Liver (tissue), 9 donors: ENCODE measurements around the gene SLC2A1. TPM values are rescaled to one million over a fixed set of nuclear protein-coding genes. Genes with fewer than 3 reads are reported as not detected.

Source experiments
- DNase-seq: peaks from one replicate; pipeline ENCODE4 v3.0.0-alpha.2; 2017; ENCODE audit warnings: low spot score
- H3K27ac ChIP-seq, 2 donors: one replicate each; pipeline ENCODE4 v1.7.0; 2013; ENCODE audit warnings: inconsistent platforms in 2 of 2, low read length in 2 of 2, control low read depth in 1 of 2, low read depth in 1 of 2, mild to moderate bottlenecking in 1 of 2
- H3K27me3 ChIP-seq, 4 donors: one replicate each; pipeline versions ENCODE4 v1.6.1 to v1.7.0; 2013; ENCODE audit warnings: low read length in 3 of 4, inconsistent platforms in 1 of 4, mild to moderate bottlenecking in 1 of 4, moderate library complexity in 1 of 4; ENCODE audit not compliant: control insufficient read depth in 4 of 4, insufficient read depth in 4 of 4
- H3K36me3 ChIP-seq, 4 donors: one replicate each; pipeline versions ENCODE4 v1.6.1 to v1.7.0; 2013; ENCODE audit warnings: low read length in 3 of 4, mild to moderate bottlenecking in 3 of 4, low read depth in 1 of 4, moderate library complexity in 1 of 4; ENCODE audit not compliant: control insufficient read depth in 4 of 4, insufficient read depth in 3 of 4
- H3K4me1 ChIP-seq, 4 donors: one replicate each; pipeline versions ENCODE4 v1.6.1 to v1.7.0; 2013; ENCODE audit warnings: low read length in 3 of 4, mild to moderate bottlenecking in 3 of 4, moderate library complexity in 1 of 4; ENCODE audit not compliant: control insufficient read depth in 4 of 4, insufficient read depth in 4 of 4
- H3K4me3 ChIP-seq, 3 donors: one replicate each; pipeline versions ENCODE4 v1.6.1 to v1.7.0; 2013; ENCODE audit warnings: low read length in 3 of 3, control low read depth in 1 of 3, low read depth in 1 of 3, mild to moderate bottlenecking in 1 of 3
- H3K9ac ChIP-seq, 2 donors: one replicate each; pipeline ENCODE4 v1.7.0; 2013; ENCODE audit warnings: low read length in 2 of 2, mild to moderate bottlenecking in 2 of 2, moderate library complexity in 2 of 2, control low read depth in 1 of 2, low read depth in 1 of 2
- H3K9me3 ChIP-seq, 4 donors: one replicate each; pipeline versions ENCODE4 v1.6.1 to v1.7.0; 2013; ENCODE audit warnings: low read length in 3 of 4; ENCODE audit not compliant: control insufficient read depth in 4 of 4
- ATF3 ChIP-seq: IDR thresholded peaks from 2 replicates; pipeline ENCODE4 v1.6.1; 2016; ENCODE audit warnings: antibody characterized with exemption
- EGR1 ChIP-seq, 2 donors: IDR thresholded peaks; 2 replicates each; pipeline ENCODE4 v1.6.1; 2016 to 2018; ENCODE audit warnings: antibody characterized with exemption in 2 of 2, low read depth in 2 of 2
- FOXA1 ChIP-seq: IDR thresholded peaks from 2 replicates; pipeline ENCODE4 v1.6.1; 2016; ENCODE audit warnings: antibody characterized with exemption
- FOXA2 ChIP-seq: IDR thresholded peaks from 2 replicates; pipeline ENCODE4 v1.6.1; 2016; ENCODE audit warnings: antibody characterized with exemption
- HNF4A ChIP-seq, 2 donors: conservative IDR thresholded peaks; 2 replicates each; pipeline ENCODE4 v1.6.1; 2016; ENCODE audit warnings: antibody characterized with exemption in 2 of 2, mild to moderate bottlenecking in 2 of 2
- TAF1 ChIP-seq: conservative IDR thresholded peaks from 2 replicates; pipeline ENCODE4 v1.6.1; 2016; ENCODE audit warnings: antibody characterized with exemption, mild to moderate bottlenecking
- WGBS: extraction: QIAGEN DNeasy Blood & Tissue Kit; methylation state at CpG from one replicate; pipeline ENCODE4 v1.1.7; 2013; 5-methylcytosine and 5-hydroxymethylcytosine counted together
- polyA plus RNA-seq, 2 donors: library from polyadenylated mRNA; stranded (reverse) in 1 of 2; unstranded in 1 of 2; fragments of 200-250 nt in 1 of 2; fragments of >200 nt in 1 of 2; fragmentation: Nextera tagmentation in 1 of 2; extraction: Ambion mirVana in 1 of 2; gene quantifications; one replicate each; pipeline versions ENCODE4 v1.2.1 to v1.2.3, GENCODE V29; 2013 to 2015
- total RNA-seq, 2 donors: library from RNA; depleted of rRNA; stranded (reverse); fragments of >200 nt; gene quantifications; one replicate each; pipeline ENCODE4 v1.2.3, GENCODE V29; 2014
- TF ChIP-seq, protein P1 (sequence below): IDR thresholded peaks from 2 replicates; pipeline ENCODE4 v1.6.1; 2016; ENCODE audit warnings: antibody characterized with exemption, mild to moderate bottlenecking
- TF ChIP-seq, protein P2 (sequence below): IDR thresholded peaks from 2 replicates; pipeline ENCODE4 v1.6.1; 2016; ENCODE audit warnings: antibody characterized with exemption
- TF ChIP-seq, protein P3 (sequence below): fragments of 150-350 bp; IDR thresholded peaks from 2 replicates; pipeline ENCODE4 v1.5.1; 2017; ENCODE audit warnings: improper control_type of control experiment, low read depth, low read length; ENCODE audit not compliant: missing input control
- donor health status: healthy.
- donor health status: healthy.
- donor health status: healthy.
- donor health status: healthy.
- donor health status: healthy.

The SLC2A1 gene
- total and polyA plus RNA-seq, 4 donors: 1.1 to 675 (median 3.0) TPM

DNA sequence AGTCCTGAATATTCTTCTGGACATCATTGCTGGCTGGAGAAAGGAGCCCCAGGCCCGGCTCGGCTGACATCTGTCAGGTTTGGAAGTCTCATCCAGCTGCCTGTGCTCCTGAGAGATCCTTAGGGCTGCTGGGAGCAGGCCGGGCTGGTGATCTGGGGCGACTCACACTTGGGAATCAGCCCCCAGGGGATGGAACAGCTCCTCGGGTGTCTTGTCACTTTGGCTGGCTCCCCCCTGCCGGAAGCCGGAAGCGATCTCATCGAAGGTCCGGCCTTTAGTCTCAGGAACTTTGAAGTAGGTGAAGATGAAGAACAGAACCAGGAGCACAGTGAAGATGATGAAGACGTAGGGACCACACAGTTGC, 31.8 kb downstream of the SLC2A1 start:
- peaks cover 0 to 3% (median under 1%) of the 10 kb centered on the region in 4 donors for H3K4me1 ChIP-seq
- H3K9me3 ChIP-seq: no peaks in the 10 kb centered on the region
- peaks cover 0 to 6% (median 1%) of the 10 kb centered on the region in 4 donors for H3K36me3 ChIP-seq
- no peaks in the 10 kb centered on the region for H3K27me3 ChIP-seq
- H3K27ac ChIP-seq: no peak overlapping the region
- no peak overlapping the region for H3K4me3 ChIP-seq
- DNase-seq: peak; percentile 40
- H3K9ac ChIP-seq: no peak overlapping the region
- TF ChIP-seq FOXA2 (no peak), ATF3 (no peak)
- WGBS: 96% methylated on average over 11 of the region's 11 CpGs

DNA sequence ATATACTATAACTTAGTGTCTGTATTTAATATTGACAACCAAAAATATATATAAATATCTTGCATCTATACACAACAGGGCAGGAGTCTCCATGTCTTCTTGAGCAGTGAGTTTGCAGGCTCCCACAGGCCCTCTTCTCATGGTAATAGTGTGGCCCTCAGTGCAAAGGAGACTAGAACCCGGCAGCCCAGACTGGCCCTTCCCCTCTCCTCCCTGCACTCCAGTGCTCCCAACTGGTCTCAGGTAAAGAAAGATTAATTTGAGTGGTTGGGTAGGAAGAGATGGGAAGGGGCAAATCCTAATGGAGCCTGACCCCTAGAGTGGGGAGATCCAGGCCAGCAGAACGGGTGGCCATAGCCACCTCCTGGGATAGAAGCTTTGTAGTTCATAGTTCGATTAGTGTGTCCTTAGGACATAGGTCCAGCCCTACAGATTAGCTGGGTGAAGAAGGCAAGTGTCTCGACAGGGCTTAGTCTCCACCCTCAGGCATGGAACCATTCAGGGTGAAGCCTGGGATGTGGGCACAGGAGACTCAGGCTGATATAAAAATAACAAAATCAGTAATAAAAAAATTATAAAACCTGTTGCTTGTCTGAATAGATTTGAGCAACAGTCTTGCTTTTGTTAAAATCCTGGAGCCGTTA, 32.3 kb downstream of the SLC2A1 start:
- H3K4me3 ChIP-seq: no peak overlapping the region
- 81% methylated on average over 5 of the region's 5 CpGs for WGBS
- H3K4me1 ChIP-seq: peaks cover 0 to 3% (median under 1%) of the 10 kb centered on the region in 4 donors
- H3K9me3 ChIP-seq: no peaks in the 10 kb centered on the region
- H3K36me3 ChIP-seq: peaks cover 0 to 6% (median 1%) of the 10 kb centered on the region in 4 donors
- H3K9ac ChIP-seq: no peak overlapping the region
- DNase-seq: peak; percentile 42
- no peaks in the 10 kb centered on the region for H3K27me3 ChIP-seq
- H3K27ac ChIP-seq: no peak overlapping the region
- TF ChIP-seq TAF1: no peak
- TF ChIP-seq FOXA1: no peak
- no peak for TF ChIP-seq EGR1 (IDR thresholded peaks at IDR 0.05; ENCODE audit: low read depth in 2 of 2)
- TF ChIP-seq, protein P1, sequence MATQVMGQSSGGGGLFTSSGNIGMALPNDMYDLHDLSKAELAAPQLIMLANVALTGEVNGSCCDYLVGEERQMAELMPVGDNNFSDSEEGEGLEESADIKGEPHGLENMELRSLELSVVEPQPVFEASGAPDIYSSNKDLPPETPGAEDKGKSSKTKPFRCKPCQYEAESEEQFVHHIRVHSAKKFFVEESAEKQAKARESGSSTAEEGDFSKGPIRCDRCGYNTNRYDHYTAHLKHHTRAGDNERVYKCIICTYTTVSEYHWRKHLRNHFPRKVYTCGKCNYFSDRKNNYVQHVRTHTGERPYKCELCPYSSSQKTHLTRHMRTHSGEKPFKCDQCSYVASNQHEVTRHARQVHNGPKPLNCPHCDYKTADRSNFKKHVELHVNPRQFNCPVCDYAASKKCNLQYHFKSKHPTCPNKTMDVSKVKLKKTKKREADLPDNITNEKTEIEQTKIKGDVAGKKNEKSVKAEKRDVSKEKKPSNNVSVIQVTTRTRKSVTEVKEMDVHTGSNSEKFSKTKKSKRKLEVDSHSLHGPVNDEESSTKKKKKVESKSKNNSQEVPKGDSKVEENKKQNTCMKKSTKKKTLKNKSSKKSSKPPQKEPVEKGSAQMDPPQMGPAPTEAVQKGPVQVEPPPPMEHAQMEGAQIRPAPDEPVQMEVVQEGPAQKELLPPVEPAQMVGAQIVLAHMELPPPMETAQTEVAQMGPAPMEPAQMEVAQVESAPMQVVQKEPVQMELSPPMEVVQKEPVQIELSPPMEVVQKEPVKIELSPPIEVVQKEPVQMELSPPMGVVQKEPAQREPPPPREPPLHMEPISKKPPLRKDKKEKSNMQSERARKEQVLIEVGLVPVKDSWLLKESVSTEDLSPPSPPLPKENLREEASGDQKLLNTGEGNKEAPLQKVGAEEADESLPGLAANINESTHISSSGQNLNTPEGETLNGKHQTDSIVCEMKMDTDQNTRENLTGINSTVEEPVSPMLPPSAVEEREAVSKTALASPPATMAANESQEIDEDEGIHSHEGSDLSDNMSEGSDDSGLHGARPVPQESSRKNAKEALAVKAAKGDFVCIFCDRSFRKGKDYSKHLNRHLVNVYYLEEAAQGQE: no peak
- TF ChIP-seq, protein P2, sequence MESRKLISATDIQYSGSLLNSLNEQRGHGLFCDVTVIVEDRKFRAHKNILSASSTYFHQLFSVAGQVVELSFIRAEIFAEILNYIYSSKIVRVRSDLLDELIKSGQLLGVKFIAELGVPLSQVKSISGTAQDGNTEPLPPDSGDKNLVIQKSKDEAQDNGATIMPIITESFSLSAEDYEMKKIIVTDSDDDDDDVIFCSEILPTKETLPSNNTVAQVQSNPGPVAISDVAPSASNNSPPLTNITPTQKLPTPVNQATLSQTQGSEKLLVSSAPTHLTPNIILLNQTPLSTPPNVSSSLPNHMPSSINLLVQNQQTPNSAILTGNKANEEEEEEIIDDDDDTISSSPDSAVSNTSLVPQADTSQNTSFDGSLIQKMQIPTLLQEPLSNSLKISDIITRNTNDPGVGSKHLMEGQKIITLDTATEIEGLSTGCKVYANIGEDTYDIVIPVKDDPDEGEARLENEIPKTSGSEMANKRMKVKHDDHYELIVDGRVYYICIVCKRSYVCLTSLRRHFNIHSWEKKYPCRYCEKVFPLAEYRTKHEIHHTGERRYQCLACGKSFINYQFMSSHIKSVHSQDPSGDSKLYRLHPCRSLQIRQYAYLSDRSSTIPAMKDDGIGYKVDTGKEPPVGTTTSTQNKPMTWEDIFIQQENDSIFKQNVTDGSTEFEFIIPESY: no peak
- no peak for TF ChIP-seq HNF4A (conservative IDR thresholded peaks at IDR 0.05)
- TF ChIP-seq, protein P3, sequence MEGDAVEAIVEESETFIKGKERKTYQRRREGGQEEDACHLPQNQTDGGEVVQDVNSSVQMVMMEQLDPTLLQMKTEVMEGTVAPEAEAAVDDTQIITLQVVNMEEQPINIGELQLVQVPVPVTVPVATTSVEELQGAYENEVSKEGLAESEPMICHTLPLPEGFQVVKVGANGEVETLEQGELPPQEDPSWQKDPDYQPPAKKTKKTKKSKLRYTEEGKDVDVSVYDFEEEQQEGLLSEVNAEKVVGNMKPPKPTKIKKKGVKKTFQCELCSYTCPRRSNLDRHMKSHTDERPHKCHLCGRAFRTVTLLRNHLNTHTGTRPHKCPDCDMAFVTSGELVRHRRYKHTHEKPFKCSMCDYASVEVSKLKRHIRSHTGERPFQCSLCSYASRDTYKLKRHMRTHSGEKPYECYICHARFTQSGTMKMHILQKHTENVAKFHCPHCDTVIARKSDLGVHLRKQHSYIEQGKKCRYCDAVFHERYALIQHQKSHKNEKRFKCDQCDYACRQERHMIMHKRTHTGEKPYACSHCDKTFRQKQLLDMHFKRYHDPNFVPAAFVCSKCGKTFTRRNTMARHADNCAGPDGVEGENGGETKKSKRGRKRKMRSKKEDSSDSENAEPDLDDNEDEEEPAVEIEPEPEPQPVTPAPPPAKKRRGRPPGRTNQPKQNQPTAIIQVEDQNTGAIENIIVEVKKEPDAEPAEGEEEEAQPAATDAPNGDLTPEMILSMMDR: no peak
